Measurements from ENCODE around the gene MESP2. TPM values are rescaled to one million over a fixed set of nuclear protein-coding genes. Genes with fewer than 3 reads are reported as not detected.

MESP2 gene
- polyA plus RNA-seq, 1 donor, result 0.35 TPM

DNA sequence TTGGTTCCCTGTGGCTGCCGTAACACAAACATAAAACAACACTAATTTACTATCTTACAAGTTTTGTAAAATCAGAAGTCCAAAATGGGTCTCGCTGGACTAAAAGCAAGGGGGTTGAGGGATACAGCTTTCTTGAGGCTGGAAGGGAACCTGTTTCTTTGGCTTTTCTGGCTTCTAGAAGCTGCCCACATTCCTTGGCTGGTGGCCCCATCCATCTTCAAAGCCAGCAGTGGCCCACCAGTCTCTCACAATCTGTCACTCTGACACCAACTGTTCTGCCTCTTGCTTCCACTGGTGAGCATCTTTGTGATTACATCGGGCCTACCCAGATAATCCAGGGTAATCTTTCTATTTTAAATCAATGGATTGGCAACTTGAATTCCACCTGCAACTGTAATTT, 39.6 kb downstream of the MESP2 start:
- no peak for DNase-seq (ENCODE audit: low read depth)

DNA sequence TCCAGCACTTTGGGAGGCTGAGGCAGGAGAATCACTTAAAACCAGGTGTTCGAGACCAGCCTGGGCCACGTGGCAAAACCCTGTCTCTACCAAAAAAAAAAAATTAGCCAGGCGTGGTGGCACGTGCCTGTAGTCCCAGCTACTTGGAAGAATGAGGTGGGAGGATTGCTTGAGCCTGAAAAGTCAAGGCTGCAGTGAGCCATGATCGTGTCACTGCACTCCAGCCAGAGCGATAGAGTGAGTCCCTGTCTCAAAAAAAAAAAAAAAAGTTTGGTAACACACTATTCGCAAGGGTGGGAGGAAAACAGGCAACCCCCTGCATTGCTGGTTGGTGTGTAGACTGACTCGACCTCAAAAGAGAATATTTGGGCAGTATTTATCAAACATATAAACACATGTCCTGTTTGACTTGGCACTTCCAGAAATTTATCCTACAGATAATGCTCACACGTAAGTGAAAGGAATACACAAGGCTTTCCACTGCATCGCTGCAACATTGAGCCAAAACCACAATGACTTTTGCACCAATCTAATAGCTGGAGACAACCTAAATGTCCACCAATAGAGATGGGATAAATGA, 41.7 kb downstream of the MESP2 start:
- no peak for DNase-seq (ENCODE audit: low read depth)

DNA sequence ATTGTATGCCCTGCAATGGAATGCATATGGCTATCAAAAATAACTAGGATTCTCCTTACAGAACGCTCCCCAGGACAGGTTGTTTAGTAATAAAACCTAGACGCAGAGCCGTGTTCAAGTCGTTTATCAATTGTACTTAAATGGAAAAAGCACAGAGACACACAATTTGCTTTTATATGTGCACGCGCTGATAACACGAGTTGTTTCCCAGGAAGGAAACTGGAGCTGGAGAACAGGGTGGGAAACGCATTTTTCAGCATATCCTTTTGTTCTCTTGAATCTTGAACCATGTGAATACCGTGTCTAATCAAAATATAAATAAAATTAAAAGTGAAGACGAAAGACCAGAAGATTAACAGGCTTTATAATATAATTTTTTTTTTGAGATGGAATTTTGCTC, 42.2 kb downstream of the MESP2 start:
- DNase-seq (ENCODE audit: low read depth), result no peak

DNA sequence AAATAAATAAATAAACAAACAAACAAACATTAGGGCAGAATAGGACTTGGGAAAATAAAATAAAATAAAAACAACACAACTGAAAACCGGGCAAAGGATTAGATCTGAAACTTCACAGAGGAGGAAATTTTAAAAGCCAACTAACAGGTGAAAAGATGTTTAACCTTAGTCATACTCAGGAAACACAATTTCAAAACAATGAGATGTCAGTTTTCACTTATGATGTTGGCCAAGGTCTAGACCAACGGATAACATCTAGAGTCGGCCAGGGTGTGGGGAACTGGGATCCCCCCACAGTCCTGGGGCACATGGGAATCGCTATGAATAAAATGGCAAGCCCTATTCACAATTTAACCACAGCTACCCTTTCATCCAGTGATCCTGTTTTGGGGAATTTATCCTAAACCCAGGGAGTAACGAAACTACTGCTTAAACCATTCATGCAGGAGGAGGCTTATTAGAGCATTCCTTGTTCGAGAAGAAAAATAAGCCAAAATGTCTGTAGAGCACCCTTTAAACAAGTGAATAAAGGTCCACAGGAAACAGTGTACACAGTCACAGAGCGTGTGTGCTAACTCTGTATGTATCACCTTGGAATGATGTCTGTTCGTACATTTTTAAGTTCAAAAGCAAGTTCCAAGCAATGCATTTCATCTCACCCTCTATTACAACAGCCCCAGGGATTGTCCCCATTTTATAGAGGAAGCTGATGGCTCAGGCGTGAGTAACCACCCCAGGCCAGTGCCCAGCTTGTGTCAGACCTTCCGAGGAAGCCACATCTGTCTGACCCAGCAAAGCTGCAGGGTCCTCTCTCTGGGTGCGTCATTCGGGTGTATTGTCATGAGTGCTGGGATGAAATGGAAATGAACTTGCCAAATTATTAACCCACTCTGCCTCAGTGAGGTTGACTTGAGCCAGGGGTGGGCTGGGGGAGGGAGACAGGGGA, 44.8 kb downstream of the MESP2 start:
- DNase-seq (ENCODE audit: low read depth), result no peak

DNA sequence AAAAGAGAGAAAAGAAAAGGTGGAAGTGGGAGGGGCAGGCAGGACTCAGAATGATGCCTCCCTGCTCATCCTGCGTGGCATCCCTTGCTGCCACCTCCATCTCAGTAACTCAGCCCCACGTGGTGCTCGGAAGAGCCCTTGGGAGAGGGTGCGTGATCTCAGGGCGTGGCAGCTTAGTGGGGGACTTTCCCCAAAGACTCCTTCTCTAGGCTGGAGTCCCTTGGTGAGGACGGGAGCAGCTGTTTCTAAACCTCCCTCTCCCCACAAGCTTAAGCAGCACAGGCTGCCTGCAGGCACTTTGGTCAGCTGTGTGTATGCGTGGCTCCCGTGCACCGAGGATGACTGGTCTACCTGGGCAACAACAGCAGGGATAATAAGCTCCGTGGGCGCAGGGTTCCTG, 45.9 kb downstream of the MESP2 start:
- no peak for DNase-seq (ENCODE audit: low read depth)

DNA sequence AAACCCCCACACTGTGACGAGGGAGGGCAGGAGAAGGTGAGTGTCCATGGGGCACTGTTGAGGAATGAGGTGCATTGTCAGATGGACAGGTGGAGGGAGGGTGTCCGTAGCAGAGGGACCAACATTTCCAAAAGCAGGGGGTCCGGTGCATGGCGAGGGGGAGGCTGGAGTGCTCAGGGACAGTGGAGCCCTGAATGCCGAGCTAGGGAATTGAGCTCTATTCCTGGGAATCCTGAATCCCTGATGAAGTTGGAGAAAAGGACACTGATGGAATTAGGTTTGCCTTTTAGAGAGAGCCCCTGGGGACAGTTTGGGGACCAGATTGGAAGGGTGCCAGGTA, 46.4 kb downstream of the MESP2 start:
- DNase-seq (ENCODE audit: low read depth), result no peak

DNA sequence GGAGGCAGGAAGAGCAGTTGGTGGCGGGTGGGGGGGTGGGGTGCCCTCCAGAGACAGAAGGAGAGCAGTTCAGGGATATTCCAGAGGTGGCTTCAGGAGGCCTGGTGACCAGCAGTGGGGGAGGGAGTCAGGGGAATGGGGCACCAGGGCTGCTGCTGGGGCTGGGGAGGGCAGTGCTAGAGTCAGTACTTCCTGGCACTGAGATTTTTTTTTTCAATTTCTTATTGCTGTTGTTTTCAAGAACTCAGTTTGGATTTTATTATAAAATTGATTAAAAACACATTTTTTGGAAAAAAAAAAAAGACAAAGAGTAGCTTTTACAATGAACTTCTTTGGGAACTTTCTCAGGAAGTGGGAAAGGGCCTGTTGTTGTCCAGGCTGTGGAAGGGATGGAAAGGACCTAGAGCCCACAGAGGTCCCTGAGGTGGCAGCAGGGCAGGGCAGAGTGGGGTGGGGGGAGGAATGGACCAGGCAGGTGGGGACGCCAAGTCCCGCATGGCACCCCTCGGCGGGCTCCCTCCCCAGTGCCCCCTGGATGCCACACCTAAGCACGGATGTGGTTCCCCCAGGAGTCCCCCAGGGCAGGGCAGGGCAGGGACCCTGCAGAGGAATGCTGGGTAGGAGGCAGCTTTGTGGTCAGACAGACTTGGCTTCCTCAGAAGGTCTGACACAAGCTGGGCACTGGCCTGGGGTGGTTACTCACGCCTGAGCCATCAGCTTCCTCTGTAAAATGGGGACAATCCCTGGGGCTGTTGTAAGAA, 47.0 kb downstream of the MESP2 start:
- no peak for DNase-seq (ENCODE audit: low read depth)

DNA sequence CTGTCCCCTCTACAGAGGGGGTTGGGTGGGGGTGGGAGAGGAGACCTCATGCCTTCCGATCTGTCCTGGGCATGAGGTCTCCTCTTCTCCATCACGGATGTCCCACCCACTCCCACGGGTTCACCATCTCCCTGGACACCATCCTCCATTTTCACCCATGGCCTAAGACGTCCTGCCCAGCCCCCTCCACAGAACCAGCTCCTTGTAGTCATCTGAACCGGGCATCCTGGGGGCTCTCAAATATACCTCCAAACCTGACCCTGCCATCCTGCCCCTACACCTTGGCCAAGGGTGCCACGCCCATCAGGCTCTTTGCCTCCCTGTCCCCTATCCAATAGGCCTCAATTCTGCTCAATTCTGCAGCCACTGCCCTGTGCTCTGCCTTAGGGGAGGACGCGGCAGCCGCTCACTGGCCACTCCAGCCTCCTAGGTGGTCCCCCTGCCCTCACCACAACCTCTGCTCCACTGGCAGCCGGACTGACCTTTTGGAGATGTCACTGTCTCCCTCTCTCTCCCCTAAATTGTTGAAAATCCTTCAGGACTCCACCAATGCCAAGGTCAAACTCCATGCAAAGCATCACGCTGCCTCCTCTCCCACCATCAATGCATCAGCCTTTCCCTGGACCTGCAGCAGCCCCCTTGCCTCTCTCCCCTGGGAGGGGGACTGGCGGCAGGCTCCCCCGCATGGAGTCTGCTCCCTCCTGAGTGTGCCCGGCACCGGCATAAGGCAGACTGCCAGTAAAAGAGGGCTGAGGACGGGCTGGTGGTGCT, 47.9 kb downstream of the MESP2 start:
- DNase-seq (ENCODE audit: low read depth), result no peak

DNA sequence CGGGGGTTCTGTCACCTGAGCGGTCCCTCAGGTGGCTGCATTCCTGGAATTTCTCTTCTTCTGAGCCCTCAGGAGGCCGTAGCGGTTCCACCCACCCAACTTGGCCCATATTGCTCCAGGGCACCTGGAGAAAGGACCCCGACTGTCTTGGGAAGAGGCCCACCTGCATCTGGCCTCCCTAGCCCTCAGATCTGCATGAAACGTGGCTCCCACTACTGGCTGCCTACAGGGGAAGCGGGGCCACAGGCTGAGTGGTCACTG, 48.4 kb downstream of the MESP2 start:
- no peak for DNase-seq (ENCODE audit: low read depth)

DNA sequence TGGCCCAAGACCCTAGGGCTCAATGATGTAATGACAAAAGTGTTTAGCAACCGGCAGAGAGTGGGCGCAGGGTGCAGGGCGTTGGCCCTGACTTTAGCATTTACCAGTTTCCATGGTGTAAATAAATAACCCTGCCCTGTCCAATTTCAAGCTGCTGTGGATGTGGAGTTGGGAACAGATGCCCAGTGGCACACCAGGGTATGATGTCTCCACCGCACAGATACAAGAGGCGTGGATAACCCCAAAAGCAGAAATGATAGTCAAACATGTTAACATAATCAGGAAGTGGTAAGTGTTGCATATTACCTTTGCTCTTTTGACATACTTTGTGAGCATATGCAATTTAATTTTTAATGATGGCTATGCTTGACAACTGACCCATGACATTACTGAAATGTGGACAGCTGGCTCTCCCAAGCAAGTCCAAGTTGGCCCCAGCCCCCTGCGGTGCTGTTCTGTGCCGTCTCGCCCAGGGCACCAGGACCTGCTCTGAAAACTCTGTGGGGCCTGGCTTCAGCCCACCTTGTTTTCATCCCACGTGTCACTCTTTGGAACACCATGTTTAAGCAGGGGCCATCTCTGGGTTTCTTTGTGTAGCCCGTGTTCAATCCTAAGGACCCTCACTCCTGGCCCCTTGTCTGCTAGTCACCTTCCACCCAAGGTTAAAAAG, 49.3 kb downstream of the MESP2 start:
- no peak for DNase-seq (ENCODE audit: low read depth)

DNA sequence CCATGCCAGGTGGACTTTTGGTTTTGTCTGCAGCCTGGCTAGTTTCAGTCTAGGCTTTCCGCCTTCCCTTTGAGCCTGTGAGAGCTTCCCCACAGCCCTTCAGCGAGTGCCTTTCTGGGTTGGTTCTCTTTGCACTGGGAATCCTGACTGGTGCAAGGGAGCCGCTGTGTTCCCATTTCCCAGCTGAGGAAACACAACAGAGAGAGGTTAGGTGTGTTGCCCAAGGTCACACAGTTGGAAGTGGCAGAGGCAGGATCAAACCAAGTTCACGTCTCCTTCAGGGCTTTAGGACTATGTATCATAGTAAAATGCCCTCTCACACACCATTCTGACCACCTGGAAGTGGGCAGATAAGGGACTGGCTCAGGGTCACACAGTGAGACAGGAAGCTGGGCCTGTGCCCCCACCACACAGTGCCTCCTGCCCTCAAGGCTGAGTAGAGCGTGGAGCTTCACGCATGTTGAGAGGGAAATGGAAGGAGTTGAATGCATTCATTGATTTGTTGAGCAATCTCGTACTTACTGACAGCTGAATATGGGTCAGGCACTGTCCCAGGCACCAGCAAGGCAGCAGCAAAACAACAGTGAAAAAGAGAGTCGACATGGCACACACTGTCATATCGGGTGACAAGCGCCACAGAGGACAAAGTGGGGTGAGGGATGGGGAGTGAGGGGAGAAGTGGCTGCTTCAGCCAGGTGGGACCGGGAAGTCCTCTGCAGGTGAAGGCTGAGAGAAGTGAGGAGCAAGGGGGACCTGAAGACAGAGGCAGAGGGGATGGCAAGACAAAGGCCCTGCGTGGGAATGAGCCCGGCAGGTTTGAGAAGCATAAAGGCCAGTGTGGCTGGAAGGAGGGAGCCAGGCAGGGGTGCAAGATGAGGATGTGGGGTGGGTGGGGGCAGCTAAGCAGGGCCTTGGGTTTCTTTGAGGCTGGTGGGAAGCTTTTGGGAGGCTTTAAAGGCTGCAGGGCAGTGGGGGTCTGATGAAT, 50.8 kb downstream of the MESP2 start:
- no peak for DNase-seq (ENCODE audit: low read depth)

DNA sequence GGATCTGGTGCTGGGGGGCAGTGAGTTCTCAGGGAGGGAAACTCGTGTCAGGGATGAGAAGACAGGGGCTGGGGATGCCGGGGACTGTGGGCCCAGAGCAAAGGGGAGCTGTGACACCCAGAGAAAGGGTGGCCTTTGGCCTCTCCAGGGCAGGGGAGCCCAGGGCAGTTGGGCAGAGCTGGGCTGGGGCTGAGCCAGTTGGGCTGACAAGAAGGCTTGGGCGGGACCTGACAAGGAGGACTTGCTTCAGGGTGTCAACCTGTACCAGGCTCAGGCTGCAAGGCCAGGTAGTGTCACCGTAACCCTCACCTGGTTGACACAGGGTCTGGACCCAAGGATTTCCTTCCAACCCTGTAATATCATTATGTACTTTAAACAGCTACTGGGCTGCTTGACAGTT, 51.7 kb downstream of the MESP2 start:
- DNase-seq (ENCODE audit: low read depth), result no peak

Other genes with a start within 250 kb of the MESP2 start
- 4.1 TPM for gene TICRR, start 200.9 kb upstream of the MESP2 start, polyA plus RNA-seq (ENCODE audit: insufficient read length)
- 5.7 TPM for gene KIF7, start 120.9 kb upstream of the MESP2 start, polyA plus RNA-seq (ENCODE audit: insufficient read length)
- 0.32 TPM for gene PLIN1, start 97.0 kb upstream of the MESP2 start, polyA plus RNA-seq (ENCODE audit: insufficient read length)
- gene PEX11A, start 85.6 kb upstream of the MESP2 start, polyA plus RNA-seq (ENCODE audit: insufficient read length), result 4.5 TPM
- gene WDR93, start 85.5 kb upstream of the MESP2 start, polyA plus RNA-seq (ENCODE audit: insufficient read length), result 0.18 TPM
- 0.85 TPM for gene MESP1, start 25.1 kb upstream of the MESP2 start, polyA plus RNA-seq (ENCODE audit: insufficient read length)
- gene ANPEP, start 38.5 kb downstream of the MESP2 start, polyA plus RNA-seq (ENCODE audit: insufficient read length), result 9.9 TPM
- gene AP3S2, start 117.7 kb downstream of the MESP2 start, polyA plus RNA-seq (ENCODE audit: insufficient read length), result 25.4 TPM
- 13.8 TPM for gene ARPIN, start 136.6 kb downstream of the MESP2 start, polyA plus RNA-seq (ENCODE audit: insufficient read length)
- 19.2 TPM for gene ZNF710, start 225.0 kb downstream of the MESP2 start, polyA plus RNA-seq (ENCODE audit: insufficient read length)

Data from forelimb muscle (tissue), 1 donor.